ENCODE data around the gene BAHCC1. TPM values are rescaled to one million over a fixed set of nuclear protein-coding genes. Genes with fewer than 3 reads are reported as not detected.

BAHCC1 gene
- total and polyA plus RNA-seq, 9 of the 15 experiments (the other 6 are each of a cell fraction or from before 2014, with no cell fraction given), result 0.14 to 26.9 (median 5.0) TPM

DNA sequence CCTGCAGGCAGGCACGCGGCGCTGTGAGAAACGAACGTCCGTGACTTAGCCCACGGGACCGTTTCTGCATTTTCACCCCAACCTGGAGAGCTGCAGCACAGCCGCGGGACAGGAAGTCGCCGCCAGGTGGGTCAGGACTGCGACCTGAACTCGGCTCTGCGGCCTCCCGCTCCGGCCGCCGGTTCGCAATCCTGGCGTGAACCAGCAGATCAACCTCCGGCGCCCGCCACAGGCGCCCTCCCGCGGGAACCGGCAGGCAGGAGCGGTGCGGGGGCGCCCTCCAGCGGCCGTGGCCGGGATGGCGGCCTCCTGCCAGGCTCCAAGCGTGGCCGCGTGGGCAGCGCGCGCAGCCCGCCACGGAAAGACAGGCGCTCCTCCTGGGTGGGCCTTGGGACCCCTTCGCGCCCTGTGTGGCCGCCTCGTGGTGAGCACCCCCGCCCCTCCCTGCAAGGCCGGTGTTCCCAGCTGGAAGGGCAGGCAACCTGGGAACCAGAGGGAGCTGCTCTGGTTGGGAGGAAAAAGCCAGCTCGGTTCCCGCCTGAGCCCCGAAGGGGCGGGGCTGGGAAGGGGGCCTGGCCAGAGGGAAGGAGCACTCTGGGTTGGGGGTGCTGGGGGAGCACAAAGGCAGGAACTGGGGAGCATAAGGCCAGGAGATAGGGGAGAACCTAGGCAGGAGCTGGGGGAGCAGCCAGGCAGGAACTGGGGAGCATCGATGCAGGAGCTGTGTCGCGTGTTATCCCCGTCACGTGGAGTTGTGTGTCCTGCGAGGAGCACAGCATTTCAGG is 89.1 kb downstream of the BAHCC1 start (continued):
- TF ChIP-seq MTA2 (IDR thresholded peaks at IDR 0.05; ENCODE audit: low read depth) (no peak), RBM15 (IDR thresholded peaks at IDR 0.05; ENCODE audit: insufficient read depth, low read length) (no peak), SIN3A (IDR thresholded peaks at IDR 0.05; ENCODE audit: borderline replicate concordance in 2 of 2, control insufficient read depth in 1 of 2, low read depth in 2 of 2, low read length in 2 of 2) (peak in 1 of 2 experiments; percentile 64; a peak in 1 of 4 replicates), ZNF77 (CRISPR knock-in tag; IDR thresholded peaks at IDR 0.05) (no peak), BACH1 (tag; IDR thresholded peaks at IDR 0.05) (no peak), ZC3H8 (IDR thresholded peaks at IDR 0.05) (no peak), PHTF2 (CRISPR knock-in tag; IDR thresholded peaks at IDR 0.05) (no peak), SMARCB1 (IDR thresholded peaks at IDR 0.05; ENCODE audit: insufficient read length, low read depth) (no peak), ZFP36 (IDR thresholded peaks at IDR 0.05; ENCODE audit: low read depth, low read length, partially characterized antibody) (peak; percentile 29), BCOR (IDR thresholded peaks at IDR 0.05) (no peak), ZC3H11A (IDR thresholded peaks at IDR 0.05; ENCODE audit: low read depth, low read length) (peak; percentile 58; the same call in 1 of the 2 replicates), NR1H2 (CRISPR knock-in tag; IDR thresholded peaks at IDR 0.05) (0 out of 2 replicates have a peak, but pooled peaks have one; percentile 50)
- TF ChIP-seq, protein P1, sequence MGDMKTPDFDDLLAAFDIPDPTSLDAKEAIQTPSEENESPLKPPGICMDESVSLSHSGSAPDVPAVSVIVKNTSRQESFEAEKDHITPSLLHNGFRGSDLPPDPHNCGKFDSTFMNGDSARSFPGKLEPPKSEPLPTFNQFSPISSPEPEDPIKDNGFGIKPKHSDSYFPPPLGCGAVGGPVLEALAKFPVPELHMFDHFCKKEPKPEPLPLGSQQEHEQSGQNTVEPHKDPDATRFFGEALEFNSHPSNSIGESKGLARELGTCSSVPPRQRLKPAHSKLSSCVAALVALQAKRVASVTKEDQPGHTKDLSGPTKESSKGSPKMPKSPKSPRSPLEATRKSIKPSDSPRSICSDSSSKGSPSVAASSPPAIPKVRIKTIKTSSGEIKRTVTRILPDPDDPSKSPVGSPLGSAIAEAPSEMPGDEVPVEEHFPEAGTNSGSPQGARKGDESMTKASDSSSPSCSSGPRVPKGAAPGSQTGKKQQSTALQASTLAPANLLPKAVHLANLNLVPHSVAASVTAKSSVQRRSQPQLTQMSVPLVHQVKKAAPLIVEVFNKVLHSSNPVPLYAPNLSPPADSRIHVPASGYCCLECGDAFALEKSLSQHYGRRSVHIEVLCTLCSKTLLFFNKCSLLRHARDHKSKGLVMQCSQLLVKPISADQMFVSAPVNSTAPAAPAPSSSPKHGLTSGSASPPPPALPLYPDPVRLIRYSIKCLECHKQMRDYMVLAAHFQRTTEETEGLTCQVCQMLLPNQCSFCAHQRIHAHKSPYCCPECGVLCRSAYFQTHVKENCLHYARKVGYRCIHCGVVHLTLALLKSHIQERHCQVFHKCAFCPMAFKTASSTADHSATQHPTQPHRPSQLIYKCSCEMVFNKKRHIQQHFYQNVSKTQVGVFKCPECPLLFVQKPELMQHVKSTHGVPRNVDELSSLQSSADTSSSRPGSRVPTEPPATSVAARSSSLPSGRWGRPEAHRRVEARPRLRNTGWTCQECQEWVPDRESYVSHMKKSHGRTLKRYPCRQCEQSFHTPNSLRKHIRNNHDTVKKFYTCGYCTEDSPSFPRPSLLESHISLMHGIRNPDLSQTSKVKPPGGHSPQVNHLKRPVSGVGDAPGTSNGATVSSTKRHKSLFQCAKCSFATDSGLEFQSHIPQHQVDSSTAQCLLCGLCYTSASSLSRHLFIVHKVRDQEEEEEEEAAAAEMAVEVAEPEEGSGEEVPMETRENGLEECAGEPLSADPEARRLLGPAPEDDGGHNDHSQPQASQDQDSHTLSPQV (IDR thresholded peaks at IDR 0.05), result peak; percentile 90
- TF ChIP-seq, protein P2, sequence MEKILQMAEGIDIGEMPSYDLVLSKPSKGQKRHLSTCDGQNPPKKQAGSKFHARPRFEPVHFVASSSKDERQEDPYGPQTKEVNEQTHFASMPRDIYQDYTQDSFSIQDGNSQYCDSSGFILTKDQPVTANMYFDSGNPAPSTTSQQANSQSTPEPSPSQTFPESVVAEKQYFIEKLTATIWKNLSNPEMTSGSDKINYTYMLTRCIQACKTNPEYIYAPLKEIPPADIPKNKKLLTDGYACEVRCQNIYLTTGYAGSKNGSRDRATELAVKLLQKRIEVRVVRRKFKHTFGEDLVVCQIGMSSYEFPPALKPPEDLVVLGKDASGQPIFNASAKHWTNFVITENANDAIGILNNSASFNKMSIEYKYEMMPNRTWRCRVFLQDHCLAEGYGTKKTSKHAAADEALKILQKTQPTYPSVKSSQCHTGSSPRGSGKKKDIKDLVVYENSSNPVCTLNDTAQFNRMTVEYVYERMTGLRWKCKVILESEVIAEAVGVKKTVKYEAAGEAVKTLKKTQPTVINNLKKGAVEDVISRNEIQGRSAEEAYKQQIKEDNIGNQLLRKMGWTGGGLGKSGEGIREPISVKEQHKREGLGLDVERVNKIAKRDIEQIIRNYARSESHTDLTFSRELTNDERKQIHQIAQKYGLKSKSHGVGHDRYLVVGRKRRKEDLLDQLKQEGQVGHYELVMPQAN (IDR thresholded peaks at IDR 0.05; ENCODE audit: borderline replicate concordance), result no peak; the same call in 1 of the 2 replicates
- TF ChIP-seq, protein P3, sequence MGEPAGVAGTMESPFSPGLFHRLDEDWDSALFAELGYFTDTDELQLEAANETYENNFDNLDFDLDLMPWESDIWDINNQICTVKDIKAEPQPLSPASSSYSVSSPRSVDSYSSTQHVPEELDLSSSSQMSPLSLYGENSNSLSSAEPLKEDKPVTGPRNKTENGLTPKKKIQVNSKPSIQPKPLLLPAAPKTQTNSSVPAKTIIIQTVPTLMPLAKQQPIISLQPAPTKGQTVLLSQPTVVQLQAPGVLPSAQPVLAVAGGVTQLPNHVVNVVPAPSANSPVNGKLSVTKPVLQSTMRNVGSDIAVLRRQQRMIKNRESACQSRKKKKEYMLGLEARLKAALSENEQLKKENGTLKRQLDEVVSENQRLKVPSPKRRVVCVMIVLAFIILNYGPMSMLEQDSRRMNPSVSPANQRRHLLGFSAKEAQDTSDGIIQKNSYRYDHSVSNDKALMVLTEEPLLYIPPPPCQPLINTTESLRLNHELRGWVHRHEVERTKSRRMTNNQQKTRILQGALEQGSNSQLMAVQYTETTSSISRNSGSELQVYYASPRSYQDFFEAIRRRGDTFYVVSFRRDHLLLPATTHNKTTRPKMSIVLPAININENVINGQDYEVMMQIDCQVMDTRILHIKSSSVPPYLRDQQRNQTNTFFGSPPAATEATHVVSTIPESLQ (CRISPR knock-in tag; IDR thresholded peaks at IDR 0.05), result 0 out of 2 replicates have a peak, but pooled peaks have one; percentile 35
- TF ChIP-seq, protein P4, sequence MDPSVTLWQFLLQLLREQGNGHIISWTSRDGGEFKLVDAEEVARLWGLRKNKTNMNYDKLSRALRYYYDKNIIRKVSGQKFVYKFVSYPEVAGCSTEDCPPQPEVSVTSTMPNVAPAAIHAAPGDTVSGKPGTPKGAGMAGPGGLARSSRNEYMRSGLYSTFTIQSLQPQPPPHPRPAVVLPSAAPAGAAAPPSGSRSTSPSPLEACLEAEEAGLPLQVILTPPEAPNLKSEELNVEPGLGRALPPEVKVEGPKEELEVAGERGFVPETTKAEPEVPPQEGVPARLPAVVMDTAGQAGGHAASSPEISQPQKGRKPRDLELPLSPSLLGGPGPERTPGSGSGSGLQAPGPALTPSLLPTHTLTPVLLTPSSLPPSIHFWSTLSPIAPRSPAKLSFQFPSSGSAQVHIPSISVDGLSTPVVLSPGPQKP (CRISPR knock-in tag; IDR thresholded peaks at IDR 0.05), result no peak
- TF ChIP-seq, protein P5, sequence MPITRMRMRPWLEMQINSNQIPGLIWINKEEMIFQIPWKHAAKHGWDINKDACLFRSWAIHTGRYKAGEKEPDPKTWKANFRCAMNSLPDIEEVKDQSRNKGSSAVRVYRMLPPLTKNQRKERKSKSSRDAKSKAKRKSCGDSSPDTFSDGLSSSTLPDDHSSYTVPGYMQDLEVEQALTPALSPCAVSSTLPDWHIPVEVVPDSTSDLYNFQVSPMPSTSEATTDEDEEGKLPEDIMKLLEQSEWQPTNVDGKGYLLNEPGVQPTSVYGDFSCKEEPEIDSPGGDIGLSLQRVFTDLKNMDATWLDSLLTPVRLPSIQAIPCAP (CRISPR knock-in tag; IDR thresholded peaks at IDR 0.05; ENCODE audit: borderline replicate concordance), result no peak
